ENCODE data around the gene SLC39A7. TPM values are rescaled to one million over a fixed set of nuclear protein-coding genes. Genes with fewer than 3 reads are reported as not detected.

The SLC39A7 gene
- total and polyA plus RNA-seq, 2 of the 4 experiments (the other 2 are of a cell fraction): 135 to 208 TPM

GRCh38 chr6:33187809-33188208, 12.9 kb upstream of the SLC39A7 start:
- H3K4me1 ChIP-seq (ENCODE audit: control insufficient read depth, insufficient read depth, low read length): peaks cover under 1% of the 10 kb centered on the region; the same call in 1 of the 2 replicates
- dilution Hi-C loops (cut with HindIII; ENCODE audit: low sequenced_read_pairs, unreplicated experiment) (no loop called here), intact Hi-C loops (cut with micrococcal nuclease) (no loop called here), in situ Hi-C loops (cut with MboI; ENCODE audit: low sequenced_read_pairs) (no loop called here)
- no peak overlapping the region for H3K4me3 ChIP-seq (ENCODE audit: insufficient read depth, low read depth, low read length)
- H3K14ac ChIP-seq (replicated peaks; ENCODE audit: low read depth, low read length): no peak overlapping the region
- H2BK5ac ChIP-seq (ENCODE audit: low read depth, low read length, poor library complexity, severe bottlenecking): no peak overlapping the region
- no peak overlapping the region for H3K56ac ChIP-seq (ENCODE audit: extremely low read depth, insufficient read depth, low read length)
- H2AFZ ChIP-seq (replicated peaks; ENCODE audit: low read length, poor library complexity): no peak overlapping the region
- no peak overlapping the region for H2AK5ac ChIP-seq (ENCODE audit: low read depth, low read length)
- H3K36me3 ChIP-seq (ENCODE audit: control insufficient read depth, insufficient read depth, low read length): no peaks in the 10 kb centered on the region
- no peak overlapping the region for H3K23ac ChIP-seq (ENCODE audit: low read depth, low read length)
- BruUV-seq (replicated peaks): no TSS peak
- no peak overlapping the region for H3K9ac ChIP-seq (ENCODE audit: low read depth, low read length)
- H4K20me1 ChIP-seq (ENCODE audit: insufficient read depth, low read length): no peaks in the 10 kb centered on the region
- H2BK20ac ChIP-seq (ENCODE audit: low read depth, low read length): no peak overlapping the region
- no peak overlapping the region for H4K91ac ChIP-seq (ENCODE audit: insufficient read depth, low read depth, low read length)
- H3K79me1 ChIP-seq (ENCODE audit: low read depth in 1 of 2, low read length in 2 of 2): no peaks in the 10 kb centered on the region
- H3K18ac ChIP-seq (ENCODE audit: low read depth, low read length): no peak overlapping the region
- no peak overlapping the region for H4K5ac ChIP-seq (ENCODE audit: low read depth, low read length)
- H2BK15ac ChIP-seq (ENCODE audit: low read depth, low read length): no peak overlapping the region
- ChIA-PET CTCF (no interaction called here), POLR2A (ENCODE audit: unreplicated experiment) (no interaction called here)
- ATAC-seq (ENCODE audit: low read depth): no peak
- no peaks in the 10 kb centered on the region for H3K9me1 ChIP-seq (ENCODE audit: insufficient read depth, low read length)
- WGBS, 2 experiments (ENCODE audit: extremely low coverage in 2 of 2, insufficient read length in 1 of 2): 43% methylated on average over 1 of the region's 1 CpG; no CpG with 5 or more reads in 1 of the 2 experiments
- no peak for DNase-seq
- H4K8ac ChIP-seq (ENCODE audit: low read depth in 2 of 2, low read length in 2 of 2): no peak overlapping the region
- no peak overlapping the region for H3K4me2 ChIP-seq (ENCODE audit: low read depth, low read length)
- H3K4ac ChIP-seq (ENCODE audit: low read depth, low read length): no peak overlapping the region
- no peak overlapping the region for H2AK9ac ChIP-seq (replicated peaks; ENCODE audit: low read depth, low read length, poor library complexity)
- TF ChIP-seq MAZ (IDR thresholded peaks at IDR 0.05; ENCODE audit: borderline replicate concordance, low read depth, low read length): no peak
- no peak for TF ChIP-seq CHD1 (IDR thresholded peaks at IDR 0.05; ENCODE audit: low read depth, low read length)
- TF ChIP-seq BHLHE40 (IDR thresholded peaks at IDR 0.05; ENCODE audit: low read depth, low read length): no peak
- TF ChIP-seq MAFK (IDR thresholded peaks at IDR 0.05; ENCODE audit: low read depth, low read length): no peak
- no peak for TF ChIP-seq NFE2L2 (IDR thresholded peaks at IDR 0.05; ENCODE audit: low read depth, low read length)
- TF ChIP-seq CTCF (conservative IDR thresholded peaks at IDR 0.05; ENCODE audit: low read depth, low read length): no peak
- TF ChIP-seq USF2 (IDR thresholded peaks at IDR 0.05; ENCODE audit: low read depth, low read length): no peak
- no peak for TF ChIP-seq MXI1 (IDR thresholded peaks at IDR 0.05; ENCODE audit: borderline replicate concordance, low read depth, low read length)
- no peak for TF ChIP-seq FOS (IDR thresholded peaks at IDR 0.05; ENCODE audit: low read depth, low read length)
- TF ChIP-seq SMC3 (IDR thresholded peaks at IDR 0.05; ENCODE audit: low read depth, low read length): no peak
- TF ChIP-seq RCOR1 (IDR thresholded peaks at IDR 0.05; ENCODE audit: insufficient replicate concordance, low read length): no peak
- no peak for TF ChIP-seq CEBPB (IDR thresholded peaks at IDR 0.05; ENCODE audit: low read depth, low read length)
- TF ChIP-seq RAD21 (IDR thresholded peaks at IDR 0.05; ENCODE audit: low read length): no peak
- no peak for TF ChIP-seq ELK1 (IDR thresholded peaks at IDR 0.05; ENCODE audit: borderline replicate concordance, low read depth, low read length)
- TF ChIP-seq RFX5 (IDR thresholded peaks at IDR 0.05; ENCODE audit: low read depth, low read length): no peak
- H2BK120ac ChIP-seq (ENCODE audit: low read depth, low read length): no peak overlapping the region
- no peak overlapping the region for H3K27ac ChIP-seq (ENCODE audit: insufficient read depth, low read length)
- H3K27me3 ChIP-seq (ENCODE audit: control insufficient read depth, insufficient read depth, low read length): peaks cover 53% of the 10 kb centered on the region
- no peaks in the 10 kb centered on the region for H3K9me3 ChIP-seq (ENCODE audit: control insufficient read depth, insufficient read depth, low read length)

All from IMR-90 (cell line).